NCI-H1105 treated with DMSO at 0.1 percent for 48 hours (cell line): ENCODE results near the gene DOC2B.
A peak's percentile ranks its signal among the peaks of the same experiment; 100 is the strongest.
"Not testable (repeated sequence)": the region's sequence is repeated elsewhere in the genome, so short reads cannot be mapped to it uniquely, and the experiment has no call there.

Experiments
- DNase-seq: peaks from one replicate; lab custom pipeline; 2025; lab: John Stamatoyannopoulos, UW

The DOC2B gene

DNA sequence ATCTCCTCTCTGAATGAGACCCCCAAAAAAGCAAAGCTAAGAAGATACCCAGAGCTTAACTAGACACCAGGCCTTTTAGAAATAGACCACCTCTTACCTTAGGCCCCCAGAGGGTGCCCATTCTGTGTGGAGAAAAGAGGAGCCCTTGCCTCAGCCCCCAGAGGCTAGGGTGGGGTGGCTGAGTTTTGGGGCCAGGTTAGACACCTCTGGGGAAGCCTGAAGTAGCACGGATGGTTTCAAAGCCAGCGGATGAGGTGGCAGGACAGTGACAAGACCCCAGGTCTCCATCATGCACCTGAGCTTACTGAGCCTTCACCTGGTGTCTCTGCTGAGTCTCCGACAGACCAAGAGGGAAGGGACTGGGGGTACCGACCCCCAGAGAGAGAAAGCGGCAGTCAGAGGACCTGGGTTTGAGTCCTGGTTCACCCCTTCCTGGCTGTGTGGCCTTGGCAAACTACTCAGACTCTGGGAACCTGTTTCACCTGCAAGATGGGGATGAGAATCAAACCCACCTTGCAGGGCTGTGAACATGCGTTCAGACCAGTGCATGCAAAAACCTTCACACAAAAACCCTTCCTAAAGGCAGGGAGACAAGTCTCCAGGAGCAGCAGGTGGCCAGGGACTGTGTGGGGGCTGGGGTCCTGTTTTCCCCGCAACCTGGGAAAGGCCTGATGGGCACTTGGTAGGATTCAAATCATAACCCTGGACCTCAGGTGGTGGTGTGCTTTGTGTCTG is 36.3 kb downstream of the DOC2B start:
- no peak for DNase-seq

DNA sequence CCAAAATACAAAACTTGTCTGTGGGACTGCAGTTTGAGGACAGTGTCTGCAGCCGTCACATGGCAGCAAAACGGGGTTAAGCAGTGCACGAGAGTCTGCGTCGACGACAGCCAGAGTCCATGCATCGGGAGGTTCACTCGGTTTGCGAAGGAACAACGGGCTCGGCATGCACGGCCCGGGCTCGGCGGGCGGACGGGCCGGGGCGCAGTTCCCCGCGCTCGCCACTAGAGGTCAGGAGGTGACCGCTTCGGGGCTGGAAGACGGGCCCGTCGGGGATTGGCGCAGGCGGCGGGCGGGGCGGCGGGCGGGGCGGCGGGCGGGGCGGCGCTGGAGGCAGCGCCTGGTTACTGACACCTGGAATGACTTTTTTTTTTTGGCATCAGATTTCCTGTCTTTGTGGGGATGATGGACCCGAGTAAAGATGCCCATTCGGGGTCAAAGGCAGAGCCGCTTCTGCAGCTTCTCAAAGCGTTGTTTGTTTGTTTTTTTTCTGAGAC is 37.6 kb downstream of the DOC2B start:
- DNase-seq = peak; percentile 50

DNA sequence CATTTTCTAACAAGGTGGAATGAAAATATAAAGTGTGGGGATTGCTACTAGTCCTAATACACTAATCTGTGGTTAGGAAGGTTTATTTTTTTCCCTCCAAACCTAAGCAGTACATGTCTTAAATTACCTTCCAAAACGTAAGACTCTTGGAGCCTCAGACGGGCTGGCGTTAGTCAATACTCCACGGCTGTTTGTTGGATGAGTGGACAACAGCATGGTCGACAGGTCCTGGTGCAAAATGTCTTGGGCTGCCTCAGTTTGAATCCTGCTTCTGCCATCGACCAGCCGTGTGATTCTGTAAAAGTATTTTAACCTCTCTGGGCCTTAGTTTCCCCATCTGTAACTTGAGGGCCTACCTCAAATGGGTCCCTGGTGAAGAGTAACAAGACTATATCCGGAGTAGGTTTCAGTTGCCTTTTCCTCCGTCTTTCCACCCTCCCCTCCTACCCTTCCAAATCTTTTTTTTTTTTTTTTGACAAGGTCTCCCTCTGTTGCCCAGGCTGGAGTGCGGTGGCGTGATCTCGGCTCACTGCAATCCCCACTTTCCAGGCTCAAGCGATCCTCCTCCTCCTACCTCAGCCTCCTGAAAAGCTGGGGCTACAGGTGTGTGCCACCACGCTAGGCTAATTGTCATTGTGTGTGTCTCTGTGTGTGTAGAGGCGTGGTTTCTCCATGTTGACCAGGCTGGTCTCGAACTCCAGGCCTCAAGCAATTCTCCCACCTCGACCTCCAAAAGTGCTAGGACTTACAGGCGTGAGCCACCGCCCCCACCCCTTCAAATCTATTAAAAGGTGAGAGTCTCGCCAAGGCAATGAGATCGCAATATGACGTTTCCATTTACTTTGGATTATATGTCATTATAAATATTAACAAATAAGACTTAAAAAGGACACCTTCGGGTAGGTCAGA is 38.3 kb downstream of the DOC2B start:
- no peak for DNase-seq

DNA sequence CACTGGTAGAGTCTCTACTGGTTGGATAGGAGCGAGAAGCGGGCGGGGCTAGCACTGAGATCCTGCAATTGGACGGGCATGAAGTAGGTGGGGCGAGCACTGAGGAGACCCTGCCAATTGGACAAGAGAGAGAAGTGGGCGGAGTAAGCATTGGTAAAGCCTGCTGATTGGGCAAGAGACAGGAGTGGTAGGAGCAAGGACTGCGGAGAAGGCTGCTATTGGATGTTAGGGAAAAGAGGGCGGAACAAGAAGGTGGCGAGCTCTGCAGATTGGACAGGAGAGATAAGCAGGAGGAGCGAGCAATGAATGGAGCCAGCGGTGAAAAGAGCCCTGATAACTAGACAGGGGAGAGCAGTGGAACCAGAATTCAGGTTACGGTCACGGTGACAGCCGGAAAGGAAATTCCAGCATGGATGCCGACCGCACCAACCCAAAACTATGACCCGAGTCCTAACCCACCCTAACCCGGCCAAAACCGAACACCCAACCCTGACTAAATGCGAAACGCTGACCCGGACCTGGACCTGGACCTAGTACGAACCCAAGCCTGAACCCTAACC is 39.3 kb downstream of the DOC2B start:
- DNase-seq = no peak

DNA sequence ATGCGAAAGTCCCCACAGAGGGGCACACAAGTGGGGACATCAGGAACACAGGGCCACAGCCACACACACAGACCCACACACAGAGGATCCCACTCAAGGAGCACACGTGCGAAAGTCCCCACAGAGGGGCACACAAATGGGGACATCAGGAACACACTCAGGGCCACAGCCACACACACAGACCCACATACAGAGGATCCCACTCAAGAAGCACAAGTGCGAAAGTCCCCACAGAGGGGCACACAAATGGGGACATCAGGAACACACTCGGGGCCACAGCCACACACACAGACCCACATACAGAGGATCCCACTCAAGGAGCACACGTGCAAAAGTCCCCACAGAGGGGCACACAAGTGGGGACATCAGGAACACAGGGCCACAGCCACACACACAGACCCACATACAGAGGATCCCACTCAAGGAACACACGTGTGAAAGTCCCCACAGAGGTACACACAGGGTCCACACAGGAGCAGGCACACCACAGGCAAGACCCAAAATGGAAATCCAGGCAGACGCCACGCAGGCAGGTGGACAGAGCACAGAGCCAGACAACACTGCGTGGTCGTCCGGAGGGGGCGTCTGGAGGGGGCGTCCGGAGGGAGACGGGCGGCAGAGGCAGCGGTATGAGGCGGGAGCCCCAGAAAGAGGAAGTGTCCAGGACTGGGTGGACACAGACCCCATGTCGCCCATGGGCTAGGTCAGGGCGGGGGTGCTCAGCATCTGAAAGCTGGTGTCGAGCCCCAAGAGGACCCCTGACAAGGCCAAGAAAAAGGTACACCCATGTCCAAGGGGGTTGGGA is 41.8 kb downstream of the DOC2B start:
- DNase-seq = not testable (repeated sequence)

DNA sequence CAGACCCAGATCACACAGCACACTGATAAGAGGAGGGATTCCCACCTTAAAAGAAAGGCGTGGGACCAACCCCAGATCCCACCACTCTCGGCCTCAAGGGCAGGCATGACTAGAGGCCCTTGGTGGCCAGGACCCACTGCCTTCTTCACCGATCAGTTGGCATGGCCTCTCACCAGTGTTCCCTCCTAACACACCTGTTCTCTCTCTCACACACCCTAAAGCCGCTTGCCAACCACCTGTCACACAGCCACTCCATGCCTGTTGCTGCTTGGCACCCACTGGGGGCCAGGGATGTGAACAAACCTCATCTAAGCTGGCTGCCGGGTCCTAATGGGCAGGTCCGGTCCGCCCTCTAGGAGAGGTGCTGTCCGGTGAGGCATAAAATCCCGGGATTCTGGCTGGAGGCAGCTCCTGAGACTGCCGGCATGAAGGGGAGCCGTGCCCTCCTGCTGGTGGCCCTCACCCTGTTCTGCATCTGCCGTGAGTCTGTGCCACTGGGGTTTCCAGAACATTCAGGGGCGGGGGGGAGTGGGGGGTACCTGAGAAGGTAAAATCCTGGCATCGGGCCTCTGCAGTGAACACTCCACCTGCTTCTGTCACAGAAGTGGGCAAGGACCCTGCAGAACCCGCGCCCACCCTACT is 44.2 kb downstream of the DOC2B start, which contains the start of gene SCGB1C2:
TSS of gene SCGB1C2 (plus strand) at position 404 of the 642 bp plus-strand sequence. CDS start at position 426, 22 bp downstream.
- DNase-seq = not testable (repeated sequence)

DNA sequence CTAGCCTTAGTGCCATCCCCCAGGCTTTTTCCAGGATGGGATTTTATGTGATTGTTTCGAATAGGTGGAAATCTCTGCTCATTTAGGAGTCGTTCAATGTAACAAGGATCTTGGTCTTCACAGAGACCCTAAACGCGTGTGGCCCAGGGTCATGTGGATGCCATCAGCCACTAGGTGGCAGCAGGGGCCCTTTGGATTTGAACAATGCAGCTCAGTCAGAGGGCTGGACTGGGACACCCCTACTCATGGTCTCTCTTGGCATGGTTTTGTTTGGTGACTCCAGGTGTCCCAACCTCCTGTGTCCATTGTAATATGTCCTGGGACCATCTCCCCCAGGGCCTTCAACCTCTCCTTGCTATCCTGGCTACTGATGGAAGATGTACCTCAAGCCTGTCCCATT is 44.9 kb downstream of the DOC2B start:
- not testable (repeated sequence) for DNase-seq

DNA sequence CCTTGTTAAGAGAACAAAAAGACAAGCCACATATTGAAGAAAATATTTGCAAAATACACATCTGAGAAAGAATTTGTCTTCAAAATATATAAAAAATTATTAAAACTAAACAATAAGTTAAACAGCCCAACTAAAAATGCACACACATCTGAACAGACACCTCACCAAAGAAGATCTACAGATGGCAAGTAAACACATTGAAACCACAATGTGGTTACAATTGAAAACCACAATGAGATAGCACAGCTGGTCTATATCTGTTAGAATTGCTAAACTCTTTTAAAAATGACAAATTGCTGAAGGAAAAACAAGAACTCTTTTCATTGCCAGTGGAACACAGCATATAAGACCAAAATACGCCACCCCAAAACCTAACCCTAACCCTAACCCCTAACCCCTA is 45.6 kb downstream of the DOC2B start:
- not testable (repeated sequence) for DNase-seq

DNA sequence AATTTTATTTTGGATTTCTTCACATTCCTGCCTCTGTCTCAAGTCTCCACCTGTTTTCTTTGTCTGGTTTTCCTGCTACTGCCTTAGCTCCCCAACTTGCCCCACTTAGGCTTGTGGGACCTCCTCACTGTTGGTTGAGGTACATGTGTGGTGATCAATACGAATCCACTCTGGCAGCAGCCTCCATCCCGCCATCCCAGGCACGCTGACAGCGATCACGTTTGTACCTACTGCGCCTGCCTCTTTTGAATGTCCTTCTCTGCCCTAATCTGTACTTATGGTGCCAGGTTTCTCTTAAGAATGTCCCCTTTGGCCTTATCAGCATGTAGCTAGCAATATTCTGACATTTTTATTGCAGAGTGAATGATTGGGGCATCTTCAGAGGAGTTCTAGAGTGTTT is 46.4 kb downstream of the DOC2B start:
- not testable (repeated sequence) for DNase-seq

DNA sequence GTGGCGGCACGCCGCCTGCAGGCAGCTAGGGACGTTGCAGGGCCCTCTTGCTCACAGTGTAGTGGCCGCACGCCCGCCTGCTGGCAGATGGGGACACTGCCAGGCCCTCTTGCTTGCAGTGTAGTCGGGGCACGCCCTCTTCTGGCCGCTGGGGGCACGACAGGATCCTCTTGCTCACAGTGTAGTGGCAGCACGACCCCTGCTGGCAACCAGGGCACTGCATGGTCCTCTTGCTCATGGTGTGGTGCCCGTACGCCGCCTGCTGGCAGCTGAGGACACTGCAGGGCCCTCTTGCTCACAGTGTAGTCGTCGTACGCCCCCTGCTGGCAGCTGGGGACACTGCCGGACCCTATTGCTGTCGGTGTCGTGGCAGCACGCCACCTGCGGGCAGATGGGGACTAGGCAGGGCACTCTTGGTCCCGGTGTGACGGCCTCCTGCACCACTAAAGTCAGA is 47.1 kb downstream of the DOC2B start:
- DNase-seq = not testable (repeated sequence)

DNA sequence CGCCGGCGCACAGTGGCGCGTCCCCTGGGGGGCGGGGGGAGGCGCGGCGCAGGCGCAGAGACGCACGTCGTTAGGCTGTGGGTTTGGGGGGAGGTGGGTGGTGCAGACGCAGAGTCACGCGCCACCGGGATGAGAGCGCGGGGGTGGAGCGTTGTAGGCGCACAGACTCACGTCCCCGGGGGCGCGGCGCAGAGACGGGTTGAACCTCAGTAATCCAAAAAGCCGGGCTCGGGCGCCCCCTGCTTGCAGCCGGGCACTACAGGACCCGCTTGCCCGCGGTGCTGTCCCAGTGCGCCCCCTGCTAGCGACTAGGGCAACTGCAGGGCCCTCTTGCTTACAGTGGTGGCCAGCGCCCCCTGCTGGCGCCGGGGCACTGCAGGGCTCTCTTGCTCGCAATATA is 47.5 kb downstream of the DOC2B start:
- not testable (repeated sequence) for DNase-seq

DNA sequence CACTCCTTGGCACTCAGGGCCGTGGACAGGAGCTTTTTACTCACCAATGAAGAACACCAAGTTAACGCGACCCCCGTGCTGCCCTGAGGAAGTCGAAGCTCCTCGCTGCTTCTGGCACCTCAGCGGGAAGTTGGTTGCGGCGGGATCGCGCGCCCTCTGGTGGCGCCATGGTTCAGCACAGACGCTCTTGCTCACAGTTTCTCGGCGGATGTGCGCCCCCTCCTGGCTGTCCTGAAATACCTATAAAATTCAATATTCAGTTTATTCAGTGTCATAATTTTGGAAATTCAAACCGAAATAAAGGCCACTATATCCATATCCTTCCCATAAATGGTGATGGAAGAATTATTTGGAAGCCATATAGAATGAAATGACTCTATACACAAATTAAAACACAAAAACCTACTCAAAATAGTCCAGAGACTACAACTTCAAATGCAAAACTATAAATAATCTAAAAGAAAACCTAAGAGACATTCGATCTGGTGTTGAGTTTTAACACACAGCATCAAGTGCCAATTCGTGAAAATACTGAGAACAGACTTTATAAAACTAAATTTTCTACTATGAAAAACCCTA is 63.0 kb downstream of the DOC2B start:
- not testable (repeated sequence) for DNase-seq

DNA sequence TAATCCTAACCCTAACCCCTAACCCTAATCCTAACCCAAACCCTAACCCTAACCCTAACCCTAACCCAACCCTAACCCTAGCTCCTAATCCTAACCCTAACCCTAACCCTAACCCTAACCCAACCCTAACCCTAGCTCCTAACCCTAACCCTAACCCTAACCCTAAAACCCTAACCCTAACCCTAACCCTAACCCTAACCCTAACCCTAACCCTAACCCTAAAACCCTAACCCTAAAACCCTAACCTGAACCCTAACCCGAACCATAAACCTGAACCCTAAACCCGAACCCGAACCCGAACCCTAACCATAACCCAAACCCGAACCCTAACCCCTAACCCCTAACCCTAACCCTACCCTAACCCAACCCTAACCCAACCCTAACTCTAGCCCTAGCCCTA is 68.3 kb downstream of the DOC2B start:
- DNase-seq = not testable (repeated sequence)
